A549 (cell line): ENCODE results near the gene TMEM61. TPM values are rescaled to one million over a fixed set of nuclear protein-coding genes. Genes with fewer than 3 reads are reported as not detected.
A peak's percentile ranks its signal among the peaks of the same experiment; 100 is the strongest.
"Not testable (repeated sequence)": the region's sequence is repeated elsewhere in the genome, so short reads cannot be mapped to it uniquely, and the experiment has no call there.

ENCODE experiments used
- ATAC-seq, 2 experiments: fragments of 200-7000 bp in 1 of 2; fragments of >200 bp in 1 of 2; cut with Nextera tagmentation in 1 of 2; cut with Tn5 transposase in 1 of 2; 3 replicates each; pipeline versions ENCODE4 v1.8.0 to v1.9.1; 2018 to 2020; ENCODE audit warnings: mild to moderate bottlenecking in 1 of 2, moderate library complexity in 1 of 2
- CTCF ChIA-PET: fragments of 300-600 bp; sonication (Branson Sonifier 250); formaldehyde crosslinking; extraction: SDS; loops from one replicate; lab custom pipeline; 2021; ENCODE audit warnings: antibody characterized with exemption, inconsistent platforms; lab: Yijun Ruan, JAX
- POLR2A ChIA-PET: fragments of 350-600 bp; formaldehyde crosslinking; extraction: SDS; loops from one replicate; lab custom pipeline; 2021; ENCODE audit warnings: antibody characterized with exemption, inconsistent platforms; lab: Yijun Ruan, JAX
- DNase-seq, 2 experiments: peaks; one replicate each; pipeline versions ENCODE4 v3.0.0 to v3.0.0-alpha.2; 2011 to 2016; ENCODE audit warnings: low read depth in 1 of 2, low spot score in 1 of 2
- FAIRE-seq: peaks from 2 replicates; lab custom pipeline; 2011; peaks lifted over from hg19 to GRCh38; lab: Jason Lieb, UNC
- H3K27ac ChIP-seq, 2 experiments: fragments of >200 bp; sonication (Bioruptor Twin); formaldehyde crosslinking; 3 replicates each; pipeline ENCODE4 v1.5.1; 2016 to 2017
- H3K4me1 ChIP-seq: fragments of >200 bp; sonication (Bioruptor Twin); formaldehyde crosslinking; 3 replicates; pipeline ENCODE4 v1.6.1; 2016
- H3K4me2 ChIP-seq: fragments of >200 bp; sonication (Bioruptor Twin); formaldehyde crosslinking; 3 replicates; pipeline ENCODE4 v1.6.1; 2016
- H3K4me3 ChIP-seq: fragments of >200 bp; sonication (Bioruptor Twin); formaldehyde crosslinking; 3 replicates; pipeline ENCODE4 v1.5.1; 2016
- H3K9me3 ChIP-seq: fragments of >200 bp; sonication (Bioruptor Twin); formaldehyde crosslinking; 3 replicates; pipeline ENCODE4 v1.6.1; 2016
- BHLHE40 ChIP-seq: IDR thresholded peaks from 2 replicates; pipeline ENCODE4 v1.6.1; 2012; ENCODE audit warnings: low read depth, low read length, inconsistent platforms
- CBX2 ChIP-seq: fragments of 200-600 bp; sonication (generic); IDR thresholded peaks from 2 replicates; pipeline ENCODE4 v1.6.1; 2016; ENCODE audit warnings: low read depth, mild to moderate bottlenecking, borderline replicate concordance
- CBX8 ChIP-seq: fragments of 200-600 bp; sonication (generic); IDR thresholded peaks from 2 replicates; pipeline ENCODE4 v1.6.1; 2016
- CHD4 ChIP-seq: fragments of 200-600 bp; sonication (generic); IDR thresholded peaks from 2 replicates; pipeline ENCODE4 v1.6.1; 2016; ENCODE audit warnings: antibody characterized with exemption, mild to moderate bottlenecking, borderline replicate concordance
- EHMT2 ChIP-seq: fragments of 200-600 bp; sonication (generic); IDR thresholded peaks from 2 replicates; pipeline ENCODE4 v1.6.1; 2016; ENCODE audit warnings: antibody characterized with exemption, low read depth, mild to moderate bottlenecking, moderate library complexity
- ELK1 ChIP-seq: fragments of 150-350 bp; IDR thresholded peaks from 2 replicates; pipeline ENCODE4 v1.6.1; 2014; ENCODE audit warnings: low read depth, mild to moderate bottlenecking, low read length
- ESRRA ChIP-seq: fragments of 150-350 bp; IDR thresholded peaks from 2 replicates; pipeline ENCODE4 v1.6.1; 2014; ENCODE audit warnings: mild to moderate bottlenecking, low read length, borderline replicate concordance
- HES2 ChIP-seq: fragments of >200 bp; sonication (Bioruptor Twin); formaldehyde crosslinking; IDR thresholded peaks from 2 replicates; pipeline ENCODE4 v1.6.1; 2016
- HEYL ChIP-seq: fragments of 250-450 bp; sonication (Bioruptor Pico); IDR thresholded peaks from 2 replicates; pipeline ENCODE4 v1.8.0; 2021; ENCODE audit warnings: mild to moderate bottlenecking, moderate library complexity
- HOXB5 ChIP-seq: fragments of 250-450 bp; sonication (Bioruptor Pico); IDR thresholded peaks from 2 replicates; pipeline ENCODE4 v1.5.0; 2020; ENCODE audit warnings: mild to moderate bottlenecking, moderate library complexity
- JUN ChIP-seq, 2 experiments: fragments of >200 bp; sonication (Bioruptor Twin); formaldehyde crosslinking; IDR thresholded peaks; 2 replicates in 1 of 2; 3 replicates in 1 of 2; pipeline ENCODE4 v1.6.1; 2016 to 2017
- MYC ChIP-seq: IDR thresholded peaks from 2 replicates; pipeline ENCODE4 v1.6.1; 2012; ENCODE audit warnings: mild to moderate bottlenecking, inconsistent platforms, low read length, improper control_type of control experiment, borderline replicate concordance
- POLR2AphosphoS2 ChIP-seq: conservative IDR thresholded peaks from 2 replicates; pipeline ENCODE4 v1.6.1; 2012; ENCODE audit warnings: low read length, improper control_type of control experiment, inconsistent platforms
- RARB ChIP-seq: fragments of 250-450 bp; sonication (Bioruptor Pico); IDR thresholded peaks from 2 replicates; pipeline ENCODE4 v1.8.0; 2021; ENCODE audit warnings: mild to moderate bottlenecking, moderate library complexity
- RNF2 ChIP-seq: fragments of 200-600 bp; sonication (generic); IDR thresholded peaks from 2 replicates; pipeline ENCODE4 v1.6.1; 2016; ENCODE audit warnings: low read depth, mild to moderate bottlenecking, antibody characterized with exemption, moderate library complexity, borderline replicate concordance
- SMC3 ChIP-seq: fragments of >200 bp; sonication (Bioruptor Twin); formaldehyde crosslinking; IDR thresholded peaks from 3 replicates; pipeline ENCODE4 v1.6.1; 2018; ENCODE audit warnings: inconsistent platforms
- TFCP2L1 ChIP-seq: fragments of 250-450 bp; sonication (Bioruptor Pico); IDR thresholded peaks from 2 replicates; pipeline ENCODE4 v1.5.0; 2021; ENCODE audit warnings: mild to moderate bottlenecking
- ZSCAN20 ChIP-seq: fragments of 250-450 bp; sonication (Bioruptor Pico); IDR thresholded peaks from 2 replicates; pipeline ENCODE4 v1.8.0; 2022; ENCODE audit warnings: mild to moderate bottlenecking, moderate library complexity
- WGBS: methylation state at CpG from one replicate; pipeline ENCODE4 v1.1.6; 2017; ENCODE audit errors: missing lambda C conversion rate; 5-methylcytosine and 5-hydroxymethylcytosine counted together
- polyA plus RNA-seq, 4 experiments: library from polyadenylated mRNA; depleted of rRNA in 3 of 4; stranded (reverse); fragments of >200 nt; fragmentation: RNase III in 1 of 4; extraction: RNeasy Plus Mini Kit Qiagen cat#74134 plus additional on column Dnase treatment in 1 of 4; gene quantifications; 2 replicates in 3 of 4; 3 replicates in 1 of 4; pipeline ENCODE4 v1.2.3, GENCODE V29; 2011 to 2017
- TF ChIP-seq, protein P1 (sequence below): IDR thresholded peaks from 2 replicates; pipeline ENCODE4 v1.6.1; 2012
- TF ChIP-seq, protein P2 (sequence below): IDR thresholded peaks from 2 replicates; pipeline ENCODE4 v1.6.1; 2012; ENCODE audit warnings: low read depth, borderline replicate concordance

Gene TMEM61
- polyA plus RNA-seq, 2 of the 4 experiments (the other 2 are of a cell fraction): 0.06 to 0.10 TPM

DNA sequence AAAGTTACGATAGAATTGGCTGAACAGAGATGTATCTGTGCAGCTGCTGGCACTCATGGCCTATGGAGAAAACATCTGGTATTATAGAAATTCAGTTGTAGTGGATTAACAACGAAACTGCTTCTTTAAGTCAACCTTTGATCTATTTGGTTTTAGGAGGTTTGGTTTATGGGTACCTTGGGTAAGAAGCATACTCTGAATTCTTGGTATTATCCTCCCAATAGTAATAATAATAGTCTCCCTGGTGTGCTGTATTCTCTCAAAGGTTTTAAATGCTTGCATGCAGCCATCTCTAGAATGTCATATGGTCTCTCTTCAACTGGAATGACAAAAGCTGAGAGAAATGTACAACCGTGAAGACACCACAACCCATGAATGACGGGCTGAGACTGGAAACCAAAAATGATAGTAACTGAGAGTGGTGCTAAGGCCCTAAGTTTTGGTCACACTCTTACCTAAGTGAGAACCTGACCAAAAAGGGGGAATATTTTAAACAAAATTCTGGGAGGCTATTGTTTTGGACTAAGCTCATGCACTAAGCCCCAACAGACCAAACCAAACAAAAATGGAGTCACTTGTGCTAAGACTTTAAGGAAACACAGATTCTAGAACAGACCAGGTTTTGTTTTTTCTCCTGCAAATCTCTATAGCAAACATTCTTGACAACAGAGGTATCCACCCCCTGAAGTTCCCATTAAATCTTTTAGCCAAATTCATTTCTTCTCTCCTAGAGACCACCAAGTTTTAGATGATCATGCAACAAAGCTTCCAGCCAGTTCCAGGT, 17.6 kb upstream of the TMEM61 start:
- Histone ChIP-seq H3K27ac (no peak overlapping the region), H3K4me2 (no peak overlapping the region), H3K4me1 (no peaks in the 10 kb centered on the region; the same call in 2 of the 3 replicates), H3K9me3 (no peaks in the 10 kb centered on the region), H3K4me3 (no peak overlapping the region)
- ATAC-seq (no peak), DNase-seq (no peak), FAIRE-seq (no peak)
- ChIA-PET POLR2A (no interaction called here), CTCF (interaction anchor here (1.0 to 3.8 kb wide), 5 partner anchors 12 to 59 kb away, joined by 3 to 18 read pairs (median 3); no protein-coding TSS in a partner anchor)
- WGBS: 63% methylated on average over 4 of the region's 4 CpGs
- TF ChIP-seq CBX8 (no peak), BHLHE40 (no peak), CBX2 (no peak), RARB (no peak)

- FAIRE-seq, ATAC-seq, H3K4me1 ChIP-seq, H3K4me2 ChIP-seq, DNase-seq, H3K4me3 ChIP-seq, POLR2A ChIA-PET, H3K27ac ChIP-seq, H3K9me3 ChIP-seq: not testable (repeated sequence)
- CTCF ChIA-PET: interaction anchor here (1.2 kb wide), 1 partner anchor 13 kb away, joined by 3 read pairs; no protein-coding TSS in a partner anchor
- 69% methylated on average over 5 of the region's 5 CpGs for WGBS
Measured at GRCh38 chr1:54963829-54964228, 16.6 kb upstream of the TMEM61 start.

- H3K27ac ChIP-seq: no peak overlapping the region
- no peak overlapping the region for H3K4me3 ChIP-seq
- ATAC-seq: peak in 1 of 2 experiments; percentile 57; a peak in 2 of 6 replicates
- H3K4me1 ChIP-seq: peaks cover 2% of the 10 kb centered on the region; the same call in 2 of the 3 replicates
- DNase-seq: no peak
- no peak overlapping the region for H3K4me2 ChIP-seq
- WGBS: 70% methylated on average over 7 of the region's 7 CpGs
- FAIRE-seq: no peak
- no peaks in the 10 kb centered on the region for H3K9me3 ChIP-seq
- ChIA-PET CTCF (interaction anchor here (1.2 to 3.8 kb wide), 4 partner anchors 15 to 31 kb away, joined by 3 to 21 read pairs (median 6); no protein-coding TSS in a partner anchor), POLR2A (no interaction called here)
- TF ChIP-seq, protein P1, sequence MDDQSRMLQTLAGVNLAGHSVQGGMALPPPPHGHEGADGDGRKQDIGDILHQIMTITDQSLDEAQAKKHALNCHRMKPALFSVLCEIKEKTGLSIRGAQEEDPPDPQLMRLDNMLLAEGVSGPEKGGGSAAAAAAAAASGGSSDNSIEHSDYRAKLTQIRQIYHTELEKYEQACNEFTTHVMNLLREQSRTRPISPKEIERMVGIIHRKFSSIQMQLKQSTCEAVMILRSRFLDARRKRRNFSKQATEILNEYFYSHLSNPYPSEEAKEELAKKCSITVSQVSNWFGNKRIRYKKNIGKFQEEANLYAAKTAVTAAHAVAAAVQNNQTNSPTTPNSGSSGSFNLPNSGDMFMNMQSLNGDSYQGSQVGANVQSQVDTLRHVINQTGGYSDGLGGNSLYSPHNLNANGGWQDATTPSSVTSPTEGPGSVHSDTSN: no peak
- TF ChIP-seq ELK1: no peak
- no peak for TF ChIP-seq ESRRA
- TF ChIP-seq CBX2: no peak
- TF ChIP-seq SMC3: no peak
- TF ChIP-seq HEYL (CRISPR knock-in tag): no peak
- no peak for TF ChIP-seq RARB
- no peak for TF ChIP-seq ZSCAN20
- TF ChIP-seq JUN (IDR thresholded peaks at IDR 0.05): no peak
- no peak for TF ChIP-seq RNF2
- TF ChIP-seq POLR2AphosphoS2: no peak
- TF ChIP-seq MYC: no peak
- TF ChIP-seq HOXB5 (CRISPR knock-in tag): no peak
- TF ChIP-seq TFCP2L1: no peak
- TF ChIP-seq CHD4: no peak
- TF ChIP-seq EHMT2: no peak
- TF ChIP-seq HES2: no peak
- TF ChIP-seq, protein P2, sequence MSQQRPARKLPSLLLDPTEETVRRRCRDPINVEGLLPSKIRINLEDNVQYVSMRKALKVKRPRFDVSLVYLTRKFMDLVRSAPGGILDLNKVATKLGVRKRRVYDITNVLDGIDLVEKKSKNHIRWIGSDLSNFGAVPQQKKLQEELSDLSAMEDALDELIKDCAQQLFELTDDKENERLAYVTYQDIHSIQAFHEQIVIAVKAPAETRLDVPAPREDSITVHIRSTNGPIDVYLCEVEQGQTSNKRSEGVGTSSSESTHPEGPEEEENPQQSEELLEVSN: no peak
Measured at GRCh38 chr1:54965624-54966340, 14.6 kb upstream of the TMEM61 start.
